Fibroblast of the aortic adventitia (primary cell): ENCODE data around the gene PRKN. TPM values are rescaled to one million over a fixed set of nuclear protein-coding genes. Genes with fewer than 3 reads are reported as not detected.

Source experiments
- DNase-seq: peaks from one replicate; pipeline ENCODE4 v3.0.0-alpha.2; 2010; ENCODE audit warnings: low read depth
- H3K4me3 ChIP-seq: 2 replicates; pipeline ENCODE4 v1.5.1; 2011; ENCODE audit warnings: low read depth, mild to moderate bottlenecking, control low read depth, low read length, moderate library complexity
- total RNA-seq: library from RNA; depleted of rRNA; stranded (reverse); fragments of >200 nt; gene quantifications from 2 replicates; pipeline ENCODE4 v1.2.3, GENCODE V29; 2012; ENCODE audit warnings: low replicate concordance
- TF ChIP-seq, protein P1 (sequence below): IDR thresholded peaks from 2 replicates; pipeline ENCODE4 v1.5.1; 2011; ENCODE audit warnings: mild to moderate bottlenecking, low read length, control low read depth, inconsistent platforms; ENCODE audit not compliant: insufficient read depth

Gene PRKN
- total RNA-seq, 1 donor: 2.0 TPM

- no peak overlapping the region for H3K4me3 ChIP-seq
- TF ChIP-seq, protein P1, sequence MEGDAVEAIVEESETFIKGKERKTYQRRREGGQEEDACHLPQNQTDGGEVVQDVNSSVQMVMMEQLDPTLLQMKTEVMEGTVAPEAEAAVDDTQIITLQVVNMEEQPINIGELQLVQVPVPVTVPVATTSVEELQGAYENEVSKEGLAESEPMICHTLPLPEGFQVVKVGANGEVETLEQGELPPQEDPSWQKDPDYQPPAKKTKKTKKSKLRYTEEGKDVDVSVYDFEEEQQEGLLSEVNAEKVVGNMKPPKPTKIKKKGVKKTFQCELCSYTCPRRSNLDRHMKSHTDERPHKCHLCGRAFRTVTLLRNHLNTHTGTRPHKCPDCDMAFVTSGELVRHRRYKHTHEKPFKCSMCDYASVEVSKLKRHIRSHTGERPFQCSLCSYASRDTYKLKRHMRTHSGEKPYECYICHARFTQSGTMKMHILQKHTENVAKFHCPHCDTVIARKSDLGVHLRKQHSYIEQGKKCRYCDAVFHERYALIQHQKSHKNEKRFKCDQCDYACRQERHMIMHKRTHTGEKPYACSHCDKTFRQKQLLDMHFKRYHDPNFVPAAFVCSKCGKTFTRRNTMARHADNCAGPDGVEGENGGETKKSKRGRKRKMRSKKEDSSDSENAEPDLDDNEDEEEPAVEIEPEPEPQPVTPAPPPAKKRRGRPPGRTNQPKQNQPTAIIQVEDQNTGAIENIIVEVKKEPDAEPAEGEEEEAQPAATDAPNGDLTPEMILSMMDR: no peak
- no peak for DNase-seq
Measured at GRCh38 chr6:162631546-162631945, 96.0 kb downstream of the PRKN start.

DNA sequence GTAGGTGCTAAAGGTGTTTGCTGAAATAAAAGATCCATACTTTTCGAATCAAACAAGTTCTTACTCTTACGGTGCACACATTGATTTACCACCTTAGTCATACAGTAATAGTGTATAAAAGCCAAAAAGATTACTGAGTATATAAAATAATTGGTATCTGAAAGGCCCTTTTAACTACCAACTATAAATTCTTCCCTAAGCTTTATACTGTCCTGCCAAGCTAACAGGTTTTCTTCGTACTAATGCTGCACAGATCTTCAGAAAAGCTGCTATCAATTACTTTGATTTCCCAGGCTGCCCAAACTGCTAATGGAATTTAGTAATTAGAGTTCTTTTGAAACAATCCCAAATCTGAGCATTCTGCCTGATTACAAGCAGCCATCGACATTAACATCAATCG, 97.5 kb downstream of the PRKN start:
- no peak overlapping the region for H3K4me3 ChIP-seq
- TF ChIP-seq, protein P1: no peak
- no peak for DNase-seq

- TF ChIP-seq, protein P1: no peak
- DNase-seq: no peak
- no peak overlapping the region for H3K4me3 ChIP-seq
Measured at GRCh38 chr6:162627825-162628224, 99.7 kb downstream of the PRKN start.

DNA sequence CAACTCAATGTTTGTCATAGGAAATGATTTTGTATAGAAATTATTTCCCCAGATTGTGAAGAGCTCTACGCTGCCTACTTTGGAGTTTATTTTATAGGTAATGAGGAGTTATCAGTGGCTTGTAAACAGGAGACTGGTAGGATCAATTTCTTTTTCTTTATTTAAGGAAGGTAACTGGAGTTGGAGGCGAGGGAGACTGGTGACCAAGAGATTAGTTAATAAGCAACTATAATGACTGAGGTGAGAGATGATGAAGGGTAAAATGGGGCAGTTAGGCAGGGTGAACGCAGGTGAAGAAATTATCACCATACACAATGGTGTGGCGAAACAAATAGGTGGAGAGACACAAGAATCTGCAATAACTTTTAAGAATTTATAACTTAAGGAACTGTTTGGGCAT, 100.2 kb downstream of the PRKN start:
- no peak for DNase-seq
- TF ChIP-seq, protein P1: no peak
- no peak overlapping the region for H3K4me3 ChIP-seq

DNA sequence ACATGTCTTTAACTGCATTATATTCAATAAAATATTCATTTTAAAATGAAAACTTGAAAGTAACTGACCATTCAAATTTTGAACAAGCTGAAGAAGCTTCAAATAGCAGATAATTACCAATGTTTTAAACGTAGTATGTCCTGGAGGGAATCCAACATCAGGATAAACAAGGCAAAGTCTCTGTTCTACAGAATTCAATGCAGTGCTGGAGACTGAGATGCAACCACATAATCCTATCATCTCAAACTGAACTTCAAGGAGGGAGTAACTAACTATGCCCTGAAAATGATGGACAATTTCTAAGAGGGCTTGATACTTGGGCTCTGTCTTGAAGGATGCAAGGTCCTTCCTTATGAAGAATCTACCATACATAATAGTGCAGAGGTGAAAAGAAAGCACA, 100.7 kb downstream of the PRKN start:
- TF ChIP-seq, protein P1: no peak
- H3K4me3 ChIP-seq: no peak overlapping the region
- DNase-seq: no peak

GRCh38 chr6:162625846-162626540, 101.6 kb downstream of the PRKN start:
- TF ChIP-seq, protein P1: no peak
- H3K4me3 ChIP-seq: no peak overlapping the region
- no peak for DNase-seq

DNA sequence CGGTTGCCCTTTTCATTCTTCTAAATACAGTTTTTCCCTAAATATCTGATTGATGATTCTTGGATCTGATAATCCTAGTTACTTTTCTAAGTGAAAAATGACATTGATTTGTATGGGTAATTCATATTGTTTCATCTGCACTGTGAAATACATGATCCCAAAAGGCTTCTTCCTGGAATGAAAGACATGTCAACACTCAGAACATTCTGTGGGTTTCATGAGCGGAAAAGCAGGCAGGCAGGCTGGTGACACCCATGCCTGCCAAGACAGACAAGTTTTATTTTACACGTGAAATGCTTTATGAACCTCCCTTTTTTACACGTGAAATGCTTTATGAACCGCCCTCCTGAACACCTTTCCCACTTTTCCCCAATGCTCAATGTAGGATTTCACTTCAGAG, 105.0 kb downstream of the PRKN start:
- TF ChIP-seq, protein P1: no peak
- no peak for DNase-seq
- H3K4me3 ChIP-seq: no peak overlapping the region
